Osteoblast (primary cell): ENCODE results near the gene FOXN3. TPM values are rescaled to one million over a fixed set of nuclear protein-coding genes. Genes with fewer than 3 reads are reported as not detected.

Experiments
- DNase-seq: peaks from one replicate; pipeline ENCODE4 v3.0.0; 2011; ENCODE audit warnings: low spot score, mixed read lengths; ENCODE audit not compliant: insufficient read length; ENCODE audit errors: missing footprints
- H2AFZ ChIP-seq: 2 replicates; pipeline ENCODE4 v1.6.0; 2011; ENCODE audit warnings: mild to moderate bottlenecking, low read length
- H3K27ac ChIP-seq: 2 replicates; pipeline ENCODE4 v1.5.1; 2011; ENCODE audit warnings: mild to moderate bottlenecking, low read depth, low read length, moderate library complexity
- H3K27me3 ChIP-seq: 2 replicates; pipeline ENCODE4 v1.6.0; 2012; ENCODE audit warnings: mild to moderate bottlenecking, control low read depth, inconsistent platforms, low read length, moderate library complexity; ENCODE audit not compliant: insufficient read depth
- H3K36me3 ChIP-seq: 2 replicates; pipeline ENCODE4 v1.5.1; 2011; ENCODE audit warnings: mild to moderate bottlenecking, low read length, control low read depth, moderate library complexity; ENCODE audit not compliant: insufficient read depth
- H3K4me1 ChIP-seq: 2 replicates; pipeline ENCODE4 v1.5.1; 2011; ENCODE audit warnings: mild to moderate bottlenecking, low read length, control low read depth, moderate library complexity; ENCODE audit not compliant: insufficient read depth
- H3K4me2 ChIP-seq: 2 replicates; pipeline ENCODE4 v1.6.0; 2011; ENCODE audit warnings: mild to moderate bottlenecking, low read length; ENCODE audit not compliant: insufficient read depth
- H3K4me3 ChIP-seq: fragments of 200-600 bp; sonication (generic); 3 replicates; pipeline ENCODE4 v1.5.1; 2012; ENCODE audit warnings: mild to moderate bottlenecking, low read length, inconsistent platforms; ENCODE audit not compliant: insufficient read depth
- H3K79me2 ChIP-seq: 2 replicates; pipeline ENCODE4 v1.6.0; 2012; ENCODE audit warnings: mild to moderate bottlenecking, low read length, control low read depth, inconsistent platforms; ENCODE audit not compliant: insufficient read depth
- H3K9me3 ChIP-seq: 2 replicates; pipeline ENCODE4 v1.5.1; 2011; ENCODE audit warnings: low read depth, low read length, control low read depth
- H4K20me1 ChIP-seq: 2 replicates; pipeline ENCODE4 v1.6.0; 2012; ENCODE audit warnings: mild to moderate bottlenecking, low read length, control low read depth; ENCODE audit not compliant: insufficient read depth
- CTCF ChIP-seq: IDR thresholded peaks from 2 replicates; pipeline ENCODE4 v1.5.1; 2011; ENCODE audit warnings: mild to moderate bottlenecking, low read depth, low read length, moderate library complexity; ENCODE audit errors: extremely low read depth
- total RNA-seq: library from RNA; depleted of rRNA; stranded (reverse); fragments of >200 nt; gene quantifications from 2 replicates; pipeline ENCODE4 v1.2.3, GENCODE V29; 2012

The FOXN3 gene
- total RNA-seq, 1 donor, result 49.9 TPM

GRCh38 chr14:89458713-89459420, 41.8 kb upstream of the FOXN3 start:
- H3K4me3 ChIP-seq, result no peak overlapping the region
- H3K27ac ChIP-seq, result no peak overlapping the region
- H3K79me2 ChIP-seq, result no peaks in the 10 kb centered on the region
- H3K4me2 ChIP-seq, result no peak overlapping the region
- H3K27me3 ChIP-seq, result no peaks in the 10 kb centered on the region
- H3K9me3 ChIP-seq, result no peaks in the 10 kb centered on the region
- no peak for TF ChIP-seq CTCF
- H2AFZ ChIP-seq, result no peak overlapping the region
- no peak for DNase-seq
- no peaks in the 10 kb centered on the region for H4K20me1 ChIP-seq
- H3K4me1 ChIP-seq, result no peaks in the 10 kb centered on the region
- no peaks in the 10 kb centered on the region for H3K36me3 ChIP-seq

GRCh38 chr14:89457007-89457406, 40.0 kb upstream of the FOXN3 start:
- no peaks in the 10 kb centered on the region for H4K20me1 ChIP-seq
- no peak for TF ChIP-seq CTCF
- no peak overlapping the region for H3K27ac ChIP-seq

GRCh38 chr14:89455412-89455811, 38.4 kb upstream of the FOXN3 start:
- no peaks in the 10 kb centered on the region for H3K9me3 ChIP-seq
- DNase-seq, result no peak
- H2AFZ ChIP-seq, result no peak overlapping the region
- no peaks in the 10 kb centered on the region for H4K20me1 ChIP-seq
- H3K27me3 ChIP-seq, result no peaks in the 10 kb centered on the region
- no peak for TF ChIP-seq CTCF
- H3K4me3 ChIP-seq, result no peak overlapping the region
- no peaks in the 10 kb centered on the region for H3K36me3 ChIP-seq
- H3K4me1 ChIP-seq, result no peaks in the 10 kb centered on the region
- H3K4me2 ChIP-seq, result no peak overlapping the region
- H3K79me2 ChIP-seq, result no peaks in the 10 kb centered on the region
- H3K27ac ChIP-seq, result no peak overlapping the region

More at GRCh38 chr14:89457007-89457406, 40.0 kb upstream of the FOXN3 start:
- Histone ChIP-seq H3K4me2 (no peak overlapping the region), H3K4me3 (no peak overlapping the region), H3K27me3 (no peaks in the 10 kb centered on the region), H3K9me3 (no peaks in the 10 kb centered on the region), H2AFZ (no peak overlapping the region), H3K4me1 (no peaks in the 10 kb centered on the region), H3K36me3 (no peaks in the 10 kb centered on the region), H3K79me2 (no peaks in the 10 kb centered on the region)
- no peak for DNase-seq

- no peaks in the 10 kb centered on the region for H4K20me1 ChIP-seq
- H3K9me3 ChIP-seq, result no peaks in the 10 kb centered on the region
- no peak overlapping the region for H3K4me2 ChIP-seq
- H3K4me3 ChIP-seq, result no peak overlapping the region
- no peak overlapping the region for H3K27ac ChIP-seq
- H2AFZ ChIP-seq, result no peak overlapping the region
- H3K36me3 ChIP-seq, result no peaks in the 10 kb centered on the region
- H3K27me3 ChIP-seq, result no peaks in the 10 kb centered on the region
- DNase-seq, result no peak
- no peaks in the 10 kb centered on the region for H3K79me2 ChIP-seq
- no peak for TF ChIP-seq CTCF
- H3K4me1 ChIP-seq, result no peaks in the 10 kb centered on the region
Observed at GRCh38 chr14:89454996-89455395, 38.0 kb upstream of the FOXN3 start.
